GM12874 (cell line): ENCODE data around the gene PHACTR1.

Experiments
- CTCF ChIP-seq: IDR thresholded peaks from 2 replicates; pipeline ENCODE4 v1.5.1; 2011; ENCODE audit warnings: low read depth, mild to moderate bottlenecking, control low read depth, low read length, moderate library complexity; ENCODE audit not compliant: insufficient read depth

PHACTR1 gene

GRCh38 chr6:13113376-13113775, 396.8 kb downstream of the PHACTR1 start:
- TF ChIP-seq CTCF: no peak

- TF ChIP-seq CTCF: no peak
Observed at GRCh38 chr6:13113981-13114593, 397.5 kb downstream of the PHACTR1 start.

GRCh38 chr6:13116155-13116554, 399.6 kb downstream of the PHACTR1 start:
- no peak for TF ChIP-seq CTCF

- TF ChIP-seq CTCF: no peak
Observed at GRCh38 chr6:13117570-13117969, 401.0 kb downstream of the PHACTR1 start.

- TF ChIP-seq CTCF: no peak
Observed at GRCh38 chr6:13119549-13119948, 403.0 kb downstream of the PHACTR1 start.

GRCh38 chr6:13120483-13121482, 404.2 kb downstream of the PHACTR1 start:
- TF ChIP-seq CTCF: no peak

- TF ChIP-seq CTCF: no peak
Observed at GRCh38 chr6:13124131-13124530, 407.6 kb downstream of the PHACTR1 start.
